DOHH2 (cell line): ENCODE results near the gene KCNQ1OT1.

Source experiments
- H3F3A ChIP-seq: fragments of 200-600 bp; sonication (generic), shearing (Covaris generic); 2 replicates; pipeline ENCODE4 v1.6.0; 2016; ENCODE audit warnings: antibody characterized with exemption, mild to moderate bottlenecking; ENCODE audit not compliant: control insufficient read depth, insufficient read depth
- H3K27ac ChIP-seq: fragments of 200-600 bp; sonication (generic); 2 replicates; pipeline ENCODE4 v1.5.1; 2014; ENCODE audit warnings: low read depth, mild to moderate bottlenecking, low read length, moderate library complexity
- H3K27me3 ChIP-seq: fragments of 200-600 bp; sonication (generic); 2 replicates; pipeline ENCODE4 v1.6.1; 2014; ENCODE audit warnings: mild to moderate bottlenecking, low read length, mixed read lengths; ENCODE audit not compliant: control insufficient read depth
- H3K36me3 ChIP-seq: fragments of 200-600 bp; sonication (generic); 2 replicates; pipeline ENCODE4 v1.6.1; 2014; ENCODE audit warnings: mild to moderate bottlenecking, low read length, moderate library complexity, mixed read lengths; ENCODE audit not compliant: control insufficient read depth
- H3K4me1 ChIP-seq: fragments of 200-600 bp; sonication (generic); 2 replicates; pipeline ENCODE4 v1.6.1; 2014; ENCODE audit warnings: mild to moderate bottlenecking, low read length, mixed read lengths; ENCODE audit not compliant: control insufficient read depth
- H3K4me2 ChIP-seq: fragments of 200-600 bp; sonication (generic); 2 replicates; pipeline ENCODE4 v1.6.0; 2014; ENCODE audit warnings: mild to moderate bottlenecking, low read length, moderate library complexity
- H3K4me3 ChIP-seq: fragments of 200-600 bp; sonication (generic); 2 replicates; pipeline ENCODE4 v1.5.1; 2014; ENCODE audit warnings: mild to moderate bottlenecking, low read length, mixed read lengths
- H3K79me2 ChIP-seq: fragments of 200-600 bp; sonication (generic); 2 replicates; pipeline ENCODE4 v1.6.1; 2014; ENCODE audit warnings: mild to moderate bottlenecking, low read length, mixed read lengths; ENCODE audit not compliant: control insufficient read depth
- H3K9me2 ChIP-seq: fragments of 200-600 bp; sonication (generic); replicated peaks from 2 replicates; pipeline ENCODE4 v1.6.1; 2014; ENCODE audit warnings: mild to moderate bottlenecking, low read length, mixed read lengths; ENCODE audit not compliant: control insufficient read depth
- H3K9me3 ChIP-seq: fragments of 200-600 bp; sonication (generic); 2 replicates; pipeline ENCODE4 v1.6.1; 2014; ENCODE audit warnings: antibody characterized with exemption, low read length, mixed read lengths; ENCODE audit not compliant: control insufficient read depth, insufficient read depth
- H4K20me1 ChIP-seq: fragments of 200-600 bp; sonication (generic); 2 replicates; pipeline ENCODE4 v1.6.0; 2014; ENCODE audit warnings: low read depth, mild to moderate bottlenecking, antibody characterized with exemption, low read length, moderate library complexity; ENCODE audit not compliant: control insufficient read depth, insufficient read depth
- CTCF ChIP-seq: fragments of 200-600 bp; sonication (generic); IDR thresholded peaks from one replicate; pipeline ENCODE4 v1.5.1; 2014; ENCODE audit warnings: antibody characterized with exemption, mild to moderate bottlenecking, low read depth, low read length; ENCODE audit not compliant: poor library complexity, severe bottlenecking
- EZH2phosphoT487 ChIP-seq: fragments of 200-600 bp; sonication (generic); IDR thresholded peaks from 2 replicates; pipeline ENCODE4 v1.6.1; 2017; ENCODE audit warnings: borderline replicate concordance, mild to moderate bottlenecking, antibody characterized with exemption, low read length, moderate library complexity, mixed read lengths

Gene KCNQ1OT1

DNA sequence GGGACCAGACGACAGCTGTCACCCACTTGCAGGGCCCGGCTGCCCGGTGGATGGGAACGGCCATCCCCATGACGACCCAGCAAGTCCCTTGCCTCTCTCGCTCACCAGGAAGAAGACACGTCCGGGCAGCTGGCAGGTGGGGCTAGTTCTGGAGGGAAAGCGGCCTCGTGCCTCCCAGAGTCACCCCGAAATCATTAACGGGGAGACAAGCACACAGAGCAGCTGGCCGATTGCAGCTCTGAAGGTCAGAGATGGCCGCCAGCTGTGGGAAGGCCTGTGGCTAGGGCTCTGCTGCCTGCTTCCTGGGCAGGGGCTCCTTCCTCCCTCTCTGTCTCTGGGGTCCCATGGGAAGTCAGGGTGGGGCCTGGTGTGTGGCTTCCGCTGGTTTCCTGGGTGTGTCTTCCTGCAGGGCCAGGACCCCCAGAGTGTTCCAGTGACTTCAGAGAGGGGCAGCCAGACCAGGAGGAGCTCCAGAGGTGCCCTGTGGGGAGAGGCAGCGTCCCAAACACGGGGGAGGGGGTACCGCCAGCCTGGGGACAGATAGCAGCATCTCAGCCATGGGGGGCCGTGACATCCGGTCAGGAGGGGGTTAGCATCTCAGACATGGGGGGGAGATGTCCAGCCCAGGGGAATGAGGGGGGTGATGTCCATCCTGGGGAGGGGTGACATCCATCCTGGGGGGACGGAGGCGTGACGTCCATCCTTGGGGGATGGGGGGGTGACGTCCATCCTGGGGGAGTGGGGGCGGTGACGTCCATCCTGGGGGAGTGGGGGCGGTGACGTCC lies 140.1 kb downstream of the KCNQ1OT1 start:
- no peaks in the 10 kb centered on the region for H3K27me3 ChIP-seq
- H3K79me2 ChIP-seq = no peaks in the 10 kb centered on the region

GRCh38 chr11:2558861-2559526 lies 140.8 kb downstream of the KCNQ1OT1 start:
- H3K9me3 ChIP-seq = no peaks in the 10 kb centered on the region
- H4K20me1 ChIP-seq = no peaks in the 10 kb centered on the region
- no peaks in the 10 kb centered on the region for H3F3A ChIP-seq
- no peaks in the 10 kb centered on the region for H3K9me2 ChIP-seq
- no peaks in the 10 kb centered on the region for H3K27me3 ChIP-seq
- H3K4me1 ChIP-seq = no peaks in the 10 kb centered on the region
- no peaks in the 10 kb centered on the region for H3K79me2 ChIP-seq
- no peak overlapping the region for H3K4me3 ChIP-seq
- no peak overlapping the region for H3K27ac ChIP-seq
- no peak for TF ChIP-seq CTCF
- TF ChIP-seq EZH2phosphoT487 = no peak
- H3K36me3 ChIP-seq = no peaks in the 10 kb centered on the region
- H3K4me2 ChIP-seq = no peak overlapping the region

More for the DNA sequence above, 140.1 kb downstream of the KCNQ1OT1 start:
- no peak for TF ChIP-seq CTCF
- no peak for TF ChIP-seq EZH2phosphoT487
- Histone ChIP-seq H3K4me1 (no peaks in the 10 kb centered on the region), H3K9me3 (no peaks in the 10 kb centered on the region), H4K20me1 (no peaks in the 10 kb centered on the region), H3K36me3 (no peaks in the 10 kb centered on the region), H3K9me2 (no peaks in the 10 kb centered on the region), H3K4me2 (no peak overlapping the region), H3F3A (no peaks in the 10 kb centered on the region), H3K4me3 (no peak overlapping the region), H3K27ac (no peak overlapping the region)

DNA sequence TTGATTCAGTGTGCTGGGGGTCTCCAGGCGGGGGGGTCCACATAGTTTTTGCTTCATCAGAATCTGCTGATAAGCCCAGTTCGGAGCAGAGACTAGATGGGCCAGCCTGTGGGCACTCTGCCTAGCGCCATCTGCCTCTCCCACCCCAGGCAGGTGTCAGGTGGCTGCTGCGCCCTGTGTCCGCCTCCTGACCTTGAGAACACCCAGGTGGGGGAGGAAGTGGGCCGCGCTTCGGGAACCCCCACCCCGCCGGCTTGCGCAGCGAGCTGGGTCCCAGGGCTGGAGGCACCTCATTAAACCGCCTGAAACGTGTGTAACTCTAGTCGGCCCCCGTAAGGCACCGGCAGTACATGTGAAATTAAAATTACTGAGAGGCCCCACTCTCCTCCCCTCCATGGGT lies 141.4 kb downstream of the KCNQ1OT1 start:
- Histone ChIP-seq H3K4me1 (no peaks in the 10 kb centered on the region), H3K4me2 (no peak overlapping the region), H3F3A (no peaks in the 10 kb centered on the region), H3K79me2 (no peaks in the 10 kb centered on the region), H3K27ac (no peak overlapping the region), H3K9me2 (no peaks in the 10 kb centered on the region), H3K27me3 (no peaks in the 10 kb centered on the region), H4K20me1 (no peaks in the 10 kb centered on the region), H3K36me3 (no peaks in the 10 kb centered on the region), H3K9me3 (no peaks in the 10 kb centered on the region), H3K4me3 (no peak overlapping the region)
- no peak for TF ChIP-seq EZH2phosphoT487
- TF ChIP-seq CTCF = no peak
